Measurements from ENCODE around the gene DLX2.

DNA sequence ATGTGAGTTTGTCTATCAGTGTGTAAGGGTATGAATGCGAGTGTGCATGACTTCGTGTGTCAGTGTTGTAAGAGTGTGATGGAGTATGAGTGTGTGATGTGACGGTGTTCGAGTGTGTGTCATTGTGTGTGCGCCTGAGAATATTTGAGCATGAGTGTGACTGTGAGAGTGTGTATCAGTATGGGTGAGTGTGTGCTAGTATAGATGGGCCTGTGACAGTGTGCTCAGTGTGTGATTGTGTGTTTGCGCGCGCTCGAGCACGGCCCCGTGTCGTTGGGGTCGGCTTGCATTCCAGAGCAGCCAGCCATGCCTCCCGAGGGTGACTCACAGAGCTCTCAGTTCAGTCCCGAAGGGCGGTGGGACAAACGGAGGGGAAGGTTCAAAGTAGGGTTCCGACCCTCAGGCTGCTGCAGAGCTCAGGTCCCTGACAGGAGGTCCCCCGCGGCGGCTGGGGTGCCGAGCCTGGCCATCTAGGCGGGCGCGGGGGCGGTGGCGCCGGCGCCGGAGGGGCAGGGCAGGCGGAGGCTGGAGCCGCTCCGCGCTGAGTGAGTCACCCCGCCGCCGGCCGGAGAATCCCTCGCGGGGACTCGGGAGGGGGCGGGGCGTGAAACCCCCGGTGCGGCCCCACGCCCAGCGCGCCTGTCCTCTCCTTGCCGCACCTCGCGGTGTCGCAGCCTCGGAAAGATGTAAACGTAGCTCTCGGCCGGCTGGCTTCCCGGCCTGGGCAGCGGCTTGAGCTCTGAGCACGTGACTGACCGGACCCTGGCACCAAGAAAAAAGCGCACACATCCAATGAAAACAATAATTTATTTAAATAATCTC lies 3.8 kb downstream of the DLX2 start:
- no peak; the same call in 1 of the 2 replicates for TF ChIP-seq SNAPC2 (CRISPR knock-in tag; IDR thresholded peaks at IDR 0.05)
- TF ChIP-seq JARID2 (CRISPR knock-in tag; IDR thresholded peaks at IDR 0.05; ENCODE audit: insufficient replicate concordance), result no peak
- no peak for TF ChIP-seq EP300 (IDR thresholded peaks at IDR 0.05; ENCODE audit: low read depth in 2 of 2, low read length in 2 of 2)
- no peak for TF ChIP-seq EP300 (CRISPR knock-in tag; IDR thresholded peaks at IDR 0.05; ENCODE audit: borderline replicate concordance)
- TF ChIP-seq NFRKB (IDR thresholded peaks at IDR 0.05), result no peak
- TF ChIP-seq, protein P1, sequence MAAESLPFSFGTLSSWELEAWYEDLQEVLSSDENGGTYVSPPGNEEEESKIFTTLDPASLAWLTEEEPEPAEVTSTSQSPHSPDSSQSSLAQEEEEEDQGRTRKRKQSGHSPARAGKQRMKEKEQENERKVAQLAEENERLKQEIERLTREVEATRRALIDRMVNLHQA (CRISPR knock-in tag; IDR thresholded peaks at IDR 0.05), result no peak
- TF ChIP-seq ZNF652 (CRISPR knock-in tag; IDR thresholded peaks at IDR 0.05; ENCODE audit: borderline replicate concordance, low read depth), result no peak
- no peak for TF ChIP-seq MEF2D (CRISPR knock-in tag; IDR thresholded peaks at IDR 0.05)
